HG02870 (cell line): Measurements from ENCODE around the gene AMMECR1.
A peak's percentile ranks its signal among the peaks of the same experiment; 100 is the strongest.
"Not testable (repeated sequence)": the region's sequence is repeated elsewhere in the genome, so short reads cannot be mapped to it uniquely, and the experiment has no call there.

Source experiments
- ATAC-seq: cut with Tn5 transposase; IDR thresholded peaks from one replicate; pipeline ENCODE4 v1.9.1; 2021; ENCODE audit warnings: mild to moderate bottlenecking, moderate library complexity; ENCODE audit not compliant: unreplicated experiment

The AMMECR1 gene

GRCh38 chrX:110317820-110318663, at the start of gene AMMECR1:
Gene AMMECR1, minus strand, starts transcription at chrX:110318085. Its CDS starts 14 bp downstream, at chrX:110318071.
- peak; percentile 68 for ATAC-seq

GRCh38 chrX:110363244-110363643, 45.4 kb upstream of the AMMECR1 start:
- ATAC-seq, result no peak

- ATAC-seq, result no peak
These were observed 41.4 kb upstream of the AMMECR1 start for GRCh38 chrX:110359273-110359672.

- no peak for ATAC-seq
These were observed 40.7 kb upstream of the AMMECR1 start, which contains the start of gene RTL9 for GRCh38 chrX:110358548-110358947. Gene RTL9, plus strand, starts transcription at chrX:110358848. Its CDS starts 91,770 bp downstream, at chrX:110450618.

- no peak for ATAC-seq
These were observed 28.8 kb upstream of the AMMECR1 start for GRCh38 chrX:110346681-110347080.

- peak; percentile 80 for ATAC-seq
These were observed 23.5 kb upstream of the AMMECR1 start for GRCh38 chrX:110341189-110342035.

- no peak for ATAC-seq
These were observed 21.1 kb upstream of the AMMECR1 start for GRCh38 chrX:110338935-110339334.

- ATAC-seq, result not testable (repeated sequence)
These were observed 15.6 kb upstream of the AMMECR1 start for GRCh38 chrX:110333458-110333857.

GRCh38 chrX:110331444-110332030, 13.7 kb upstream of the AMMECR1 start:
- ATAC-seq, result no peak

- ATAC-seq, result not testable (repeated sequence)
These were observed 10.7 kb upstream of the AMMECR1 start for GRCh38 chrX:110328613-110329012.

GRCh38 chrX:110327336-110327735, 9.5 kb upstream of the AMMECR1 start:
- no peak for ATAC-seq

GRCh38 chrX:110326712-110327111, 8.8 kb upstream of the AMMECR1 start:
- ATAC-seq, result no peak

- no peak for ATAC-seq
These were observed 4.7 kb upstream of the AMMECR1 start for GRCh38 chrX:110322603-110323002.

- ATAC-seq, result no peak
These were observed 3.8 kb upstream of the AMMECR1 start for GRCh38 chrX:110321670-110322069.

GRCh38 chrX:110321081-110321480, 3.2 kb upstream of the AMMECR1 start:
- ATAC-seq, result no peak

GRCh38 chrX:110320381-110320987, 2.6 kb upstream of the AMMECR1 start:
- ATAC-seq, result no peak

GRCh38 chrX:110318664-110318968, 731 bp upstream of the AMMECR1 start:
- peak; percentile 14 for ATAC-seq

- peak; percentile 19 for ATAC-seq
These were observed 645 bp downstream of the AMMECR1 start for GRCh38 chrX:110317061-110317819.

GRCh38 chrX:110316351-110317060, 1.4 kb downstream of the AMMECR1 start:
- ATAC-seq, result no peak

- no peak for ATAC-seq
These were observed 2.3 kb downstream of the AMMECR1 start for GRCh38 chrX:110315551-110315950.
